K562 (cell line): ENCODE results near the gene CDC20. TPM values are rescaled to one million over a fixed set of nuclear protein-coding genes. Genes with fewer than 3 reads are reported as not detected.

Experiments used
- ATAC-seq: fragments of 200-7000 bp; cut with Tn5 transposase; 3 replicates; pipeline ENCODE4 v1.9.1; 2020; ENCODE audit warnings: moderate library complexity
- BruUV-seq: library from RNA; stranded (reverse); fragments of 400-500 nt; replicated peaks from 2 replicates; lab custom pipeline; 2021; lab: Mats Ljungman, UMichigan
- CTCF ChIA-PET: fragments of 300-600 bp; formaldehyde crosslinking; extraction: SDS; loops from one replicate; lab custom pipeline; 2021; ENCODE audit warnings: low intra/inter-chr PET ratio; lab: Yijun Ruan, JAX
- POLR2A ChIA-PET: fragments of 300-600, 350-650 bp; sonication (Branson Sonifier 250); formaldehyde crosslinking; extraction: SDS; loops from one replicate; lab custom pipeline; 2021; ENCODE audit warnings: antibody characterized with exemption, inconsistent platforms; lab: Yijun Ruan, JAX
- DNase-seq, 4 experiments: peaks; one replicate each; pipeline versions ENCODE4 v3.0.0 to v3.0.0-alpha.2; 2011 to 2018; ENCODE audit warnings: low spot score in 3 of 4, mixed read lengths in 3 of 4; ENCODE audit errors: extremely low read depth in 1 of 4
- FAIRE-seq: peaks from 2 replicates; lab custom pipeline; 2011; peaks lifted over from hg19 to GRCh38; lab: Jason Lieb, UNC
- H2AFZ ChIP-seq: 2 replicates; pipeline ENCODE4 v1.6.0; 2011; ENCODE audit warnings: low read depth, low read length, control low read depth, inconsistent platforms
- H3K27ac ChIP-seq: fragments of 200-600 bp; 3 replicates; pipeline ENCODE4 v1.8.0; 2011; ENCODE audit warnings: low read depth, mild to moderate bottlenecking, control low read depth, inconsistent platforms, low read length, moderate library complexity, mixed read lengths; ENCODE audit errors: extremely low read depth
- H3K27me3 ChIP-seq, 2 experiments: fragments of 300-600 bp in 1 of 2; 2 replicates in 1 of 2; 3 replicates in 1 of 2; pipeline versions ENCODE4 v1.6.0 to v1.8.0; 2011; ENCODE audit warnings: inconsistent platforms in 2 of 2, low read length in 2 of 2, mild to moderate bottlenecking in 1 of 2, mixed read lengths in 1 of 2, moderate library complexity in 1 of 2; ENCODE audit not compliant: control insufficient read depth in 2 of 2, insufficient read depth in 2 of 2
- H3K36me3 ChIP-seq: fragments of 300-600 bp; 3 replicates; pipeline ENCODE4 v1.8.0; 2011; ENCODE audit warnings: mild to moderate bottlenecking, low read length, inconsistent platforms; ENCODE audit not compliant: control insufficient read depth, insufficient read depth
- H3K4me1 ChIP-seq, 2 experiments: fragments of 200-600 bp in 1 of 2; replicated peaks in 1 of 2; 2 replicates in 1 of 2; 3 replicates in 1 of 2; pipeline versions ENCODE4 v1.5.1 to v1.8.0; 2011; ENCODE audit warnings: inconsistent platforms in 2 of 2, low read length in 2 of 2, mild to moderate bottlenecking in 1 of 2, mixed read lengths in 1 of 2, moderate library complexity in 1 of 2; ENCODE audit not compliant: control insufficient read depth in 2 of 2, insufficient read depth in 2 of 2
- H3K4me2 ChIP-seq: 2 replicates; pipeline ENCODE4 v1.6.1; 2011; ENCODE audit warnings: low read length, control low read depth, inconsistent platforms, mixed read lengths; ENCODE audit not compliant: insufficient read depth
- H3K4me3 ChIP-seq: fragments of 200-600 bp; sonication (generic), shearing (Covaris generic); 2 replicates; pipeline ENCODE4 v1.5.1; 2016; ENCODE audit warnings: control low read depth, inconsistent platforms
- H3K79me2 ChIP-seq: fragments of 200-600 bp; 3 replicates; pipeline ENCODE4 v1.8.0; 2011; ENCODE audit warnings: low read length, inconsistent platforms; ENCODE audit not compliant: control insufficient read depth, insufficient read depth
- H3K9ac ChIP-seq, 2 experiments: 2 replicates each; pipeline versions ENCODE4 v1.6.0 to v1.6.1; 2011; ENCODE audit warnings: low read depth in 2 of 2, low read length in 2 of 2, control low read depth in 1 of 2, inconsistent platforms in 1 of 2, mild to moderate bottlenecking in 1 of 2, mixed read lengths in 1 of 2; ENCODE audit not compliant: insufficient read depth in 1 of 2
- H3K9me1 ChIP-seq: one replicate; pipeline ENCODE4 v1.6.0; 2011; ENCODE audit warnings: inconsistent platforms, mild to moderate bottlenecking, low read length, moderate library complexity; ENCODE audit not compliant: control insufficient read depth, insufficient read depth
- H3K9me3 ChIP-seq: replicated peaks from 2 replicates; pipeline ENCODE4 v1.5.1; 2011; ENCODE audit warnings: low read depth, low read length, inconsistent platforms; ENCODE audit not compliant: control insufficient read depth, insufficient read depth
- H4K20me1 ChIP-seq: replicated peaks from 2 replicates; pipeline ENCODE4 v1.6.1; 2011; ENCODE audit warnings: low read length, inconsistent platforms, mixed read lengths; ENCODE audit not compliant: control insufficient read depth, insufficient read depth
- HDAC1 ChIP-seq, 2 experiments: fragments of 450-650 bp; IDR thresholded peaks; 2 replicates each; pipeline ENCODE4 v1.6.1; 2016 to 2017; ENCODE audit warnings: inconsistent platforms in 1 of 2, mild to moderate bottlenecking in 1 of 2, moderate library complexity in 1 of 2
- MCM2 ChIP-seq: fragments of 450-650 bp; IDR thresholded peaks from 2 replicates; pipeline ENCODE4 v1.6.1; 2017; ENCODE audit warnings: low read depth, mild to moderate bottlenecking
- NR2C2 ChIP-seq, 2 experiments: fragments of 200-800 bp in 1 of 2; sonication (Bioruptor generic) in 1 of 2; sonication (generic) in 1 of 2; formaldehyde crosslinking in 1 of 2; IDR thresholded peaks; 2 replicates each; pipeline versions ENCODE4 v1.6.1 to v1.8.0; 2016 to 2022; ENCODE audit warnings: mild to moderate bottlenecking in 1 of 2, missing compliant biosample characterization in 1 of 2, missing genetic modification characterization in 1 of 2, missing genetic modification reagents in 1 of 2
- TFAM ChIP-seq: fragments of 250-450 bp; sonication (Bioruptor Pico); conservative IDR thresholded peaks from 2 replicates; pipeline ENCODE4 v1.5.0; 2021; ENCODE audit warnings: mild to moderate bottlenecking, moderate library complexity
- WGBS: fragments of 100-300 bp; shearing (Covaris generic); methylation state at CpG from one replicate; pipeline ENCODE4 v1.1.6; 2016; ENCODE audit warnings: low coverage, mixed read lengths; ENCODE audit not compliant: insufficient coverage; ENCODE audit errors: missing lambda C conversion rate; 5-methylcytosine and 5-hydroxymethylcytosine counted together
- in situ Hi-C: fragments of 300-500 bp; cut with MboI; formaldehyde crosslinking; loops from 4 replicates; pipeline ENCODE4 v1.15.0; 2018; ENCODE audit warnings: inconsistent platforms, mixed read lengths
- intact Hi-C: fragments of 100-400 bp; cut with micrococcal nuclease; formaldehyde crosslinking; loops from 2 replicates; pipeline ENCODE4 v1.14.2; 2022
- polyA plus RNA-seq, 8 experiments: library from polyadenylated mRNA; depleted of rRNA in 4 of 8; stranded (reverse) in 5 of 8; unstranded in 3 of 8; fragments of >200 nt; fragmentation: Nextera tagmentation in 2 of 8; fragmentation: Illumina TruSeq in 1 of 8; extraction: Ambion mirVana in 2 of 8; extraction: Trizol in 1 of 8; gene quantifications; 2 replicates each; pipeline versions ENCODE4 v1.2.1 to v1.2.3, GENCODE V29; 2011 to 2014; ENCODE audit warnings: inconsistent platforms in 1 of 8, missing spikeins in 1 of 8
- total RNA-seq, 7 experiments: library from RNA; depleted of rRNA in 6 of 7; stranded (reverse); fragments of >200 nt in 6 of 7; fragmentation: Illumina TruSeq in 2 of 7; extraction: Trizol in 2 of 7; gene quantifications; 2 replicates each; pipeline versions ENCODE4 v1.2.1 to v1.2.3, GENCODE V29; 2011 to 2021; ENCODE audit warnings: low replicate concordance in 1 of 7
- TF ChIP-seq, protein P1 (sequence below), 2 experiments: fragments of 450-650 bp; formaldehyde crosslinking in 1 of 2; IDR thresholded peaks; 2 replicates each; pipeline versions ENCODE4 v1.4.0 to v1.6.1; 2014 to 2020; ENCODE audit warnings: mild to moderate bottlenecking in 2 of 2, borderline replicate concordance in 1 of 2, low read depth in 1 of 2
- TF ChIP-seq, protein P2 (sequence below): conservative IDR thresholded peaks from 2 replicates; pipeline ENCODE4 v1.6.1; 2011; ENCODE audit warnings: low read depth, mild to moderate bottlenecking, low read length; ENCODE audit not compliant: control insufficient read depth

Gene CDC20
- total and polyA plus RNA-seq, 9 of the 15 experiments (the other 6 are each of a cell fraction or from before 2014, with no cell fraction given): 45.2 to 224 (median 121) TPM

GRCh38 chr1:43357251-43357650 is 1.5 kb upstream of the CDC20 start:
- DNase-seq (no peak), ATAC-seq (no peak), FAIRE-seq (no peak)
- Histone ChIP-seq H3K4me1 (peaks cover 25 to 27% of the 10 kb centered on the region in 2 experiments), H3K4me2 (no peak overlapping the region), H3K27me3 (no peaks in the 10 kb centered on the region), H3K27ac (no peak overlapping the region), H3K9me3 (no peaks in the 10 kb centered on the region), H3K79me2 (peaks cover 31% of the 10 kb centered on the region), H3K9ac (no peak overlapping the region), H3K9me1 (peaks cover 5% of the 10 kb centered on the region), H2AFZ (no peak overlapping the region), H3K4me3 (no peak overlapping the region), H3K36me3 (peaks cover 30% of the 10 kb centered on the region), H4K20me1 (no peaks in the 10 kb centered on the region; the same call in 1 of the 2 replicates)
- no TSS peak for BruUV-seq
- intact Hi-C loops (no loop called here), in situ Hi-C loops (no loop called here)
- ChIA-PET POLR2A (interaction anchor here (1.2 kb wide), 1 partner anchor 52 kb away, joined by 3 read pairs; no protein-coding TSS in a partner anchor), CTCF (interaction anchor here (1.7 kb wide), 1 partner anchor 119 kb away, joined by 9 read pairs; no protein-coding TSS in a partner anchor)
- 74% methylated on average over 4 of the region's 4 CpGs for WGBS
- TF ChIP-seq HDAC1 (IDR thresholded peaks at IDR 0.05) (no peak), TFAM (no peak), MCM2 (no peak), NR2C2 (CRISPR knock-in tag; IDR thresholded peaks at IDR 0.05) (no peak), NR2C2 (tag; IDR thresholded peaks at IDR 0.05) (no peak; the same call in 1 of the 2 replicates)
- TF ChIP-seq, protein P1, sequence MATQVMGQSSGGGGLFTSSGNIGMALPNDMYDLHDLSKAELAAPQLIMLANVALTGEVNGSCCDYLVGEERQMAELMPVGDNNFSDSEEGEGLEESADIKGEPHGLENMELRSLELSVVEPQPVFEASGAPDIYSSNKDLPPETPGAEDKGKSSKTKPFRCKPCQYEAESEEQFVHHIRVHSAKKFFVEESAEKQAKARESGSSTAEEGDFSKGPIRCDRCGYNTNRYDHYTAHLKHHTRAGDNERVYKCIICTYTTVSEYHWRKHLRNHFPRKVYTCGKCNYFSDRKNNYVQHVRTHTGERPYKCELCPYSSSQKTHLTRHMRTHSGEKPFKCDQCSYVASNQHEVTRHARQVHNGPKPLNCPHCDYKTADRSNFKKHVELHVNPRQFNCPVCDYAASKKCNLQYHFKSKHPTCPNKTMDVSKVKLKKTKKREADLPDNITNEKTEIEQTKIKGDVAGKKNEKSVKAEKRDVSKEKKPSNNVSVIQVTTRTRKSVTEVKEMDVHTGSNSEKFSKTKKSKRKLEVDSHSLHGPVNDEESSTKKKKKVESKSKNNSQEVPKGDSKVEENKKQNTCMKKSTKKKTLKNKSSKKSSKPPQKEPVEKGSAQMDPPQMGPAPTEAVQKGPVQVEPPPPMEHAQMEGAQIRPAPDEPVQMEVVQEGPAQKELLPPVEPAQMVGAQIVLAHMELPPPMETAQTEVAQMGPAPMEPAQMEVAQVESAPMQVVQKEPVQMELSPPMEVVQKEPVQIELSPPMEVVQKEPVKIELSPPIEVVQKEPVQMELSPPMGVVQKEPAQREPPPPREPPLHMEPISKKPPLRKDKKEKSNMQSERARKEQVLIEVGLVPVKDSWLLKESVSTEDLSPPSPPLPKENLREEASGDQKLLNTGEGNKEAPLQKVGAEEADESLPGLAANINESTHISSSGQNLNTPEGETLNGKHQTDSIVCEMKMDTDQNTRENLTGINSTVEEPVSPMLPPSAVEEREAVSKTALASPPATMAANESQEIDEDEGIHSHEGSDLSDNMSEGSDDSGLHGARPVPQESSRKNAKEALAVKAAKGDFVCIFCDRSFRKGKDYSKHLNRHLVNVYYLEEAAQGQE (IDR thresholded peaks at IDR 0.05; ENCODE audit: borderline replicate concordance): no peak
- TF ChIP-seq, protein P1 (CRISPR knock-in tag; IDR thresholded peaks at IDR 0.05; ENCODE audit: low read depth): no peak
- TF ChIP-seq, protein P2, sequence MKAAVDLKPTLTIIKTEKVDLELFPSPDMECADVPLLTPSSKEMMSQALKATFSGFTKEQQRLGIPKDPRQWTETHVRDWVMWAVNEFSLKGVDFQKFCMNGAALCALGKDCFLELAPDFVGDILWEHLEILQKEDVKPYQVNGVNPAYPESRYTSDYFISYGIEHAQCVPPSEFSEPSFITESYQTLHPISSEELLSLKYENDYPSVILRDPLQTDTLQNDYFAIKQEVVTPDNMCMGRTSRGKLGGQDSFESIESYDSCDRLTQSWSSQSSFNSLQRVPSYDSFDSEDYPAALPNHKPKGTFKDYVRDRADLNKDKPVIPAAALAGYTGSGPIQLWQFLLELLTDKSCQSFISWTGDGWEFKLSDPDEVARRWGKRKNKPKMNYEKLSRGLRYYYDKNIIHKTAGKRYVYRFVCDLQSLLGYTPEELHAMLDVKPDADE: no peak
